ENCODE data around the gene VIPR2. TPM values are rescaled to one million over a fixed set of nuclear protein-coding genes. Genes with fewer than 3 reads are reported as not detected.

Gene VIPR2
- total and polyA plus RNA-seq, 10 donors = 0.41 to 1.4 (median 0.64) TPM

GRCh38 chr7:159117366-159118196, 27.1 kb downstream of the VIPR2 start:
- WGBS, 5 donors = 61 to 66% (median 62%) methylated on average over 17 of the region's 17 CpGs
- Histone ChIP-seq H3K27me3 (replicated peaks in 1 of 7) (peaks cover 0 to 72% (median 11%) of the 10 kb centered on the region in 7 donors), H3K4me3 (no peak overlapping the region), H3K9me3 (peaks cover 0 to 5% (median 0%) of the 10 kb centered on the region in 8 donors), H3K36me3 (no peaks in the 10 kb centered on the region), H3K4me1 (peaks cover 0 to 6% (median 1%) of the 10 kb centered on the region in 6 donors), H3K27ac (no peak overlapping the region)
- TF ChIP-seq POLR2AphosphoS5 (IDR thresholded peaks at IDR 0.05) = no peak
- TF ChIP-seq POLR2A (IDR thresholded peaks at IDR 0.05) = no peak
- TF ChIP-seq, protein P1, sequence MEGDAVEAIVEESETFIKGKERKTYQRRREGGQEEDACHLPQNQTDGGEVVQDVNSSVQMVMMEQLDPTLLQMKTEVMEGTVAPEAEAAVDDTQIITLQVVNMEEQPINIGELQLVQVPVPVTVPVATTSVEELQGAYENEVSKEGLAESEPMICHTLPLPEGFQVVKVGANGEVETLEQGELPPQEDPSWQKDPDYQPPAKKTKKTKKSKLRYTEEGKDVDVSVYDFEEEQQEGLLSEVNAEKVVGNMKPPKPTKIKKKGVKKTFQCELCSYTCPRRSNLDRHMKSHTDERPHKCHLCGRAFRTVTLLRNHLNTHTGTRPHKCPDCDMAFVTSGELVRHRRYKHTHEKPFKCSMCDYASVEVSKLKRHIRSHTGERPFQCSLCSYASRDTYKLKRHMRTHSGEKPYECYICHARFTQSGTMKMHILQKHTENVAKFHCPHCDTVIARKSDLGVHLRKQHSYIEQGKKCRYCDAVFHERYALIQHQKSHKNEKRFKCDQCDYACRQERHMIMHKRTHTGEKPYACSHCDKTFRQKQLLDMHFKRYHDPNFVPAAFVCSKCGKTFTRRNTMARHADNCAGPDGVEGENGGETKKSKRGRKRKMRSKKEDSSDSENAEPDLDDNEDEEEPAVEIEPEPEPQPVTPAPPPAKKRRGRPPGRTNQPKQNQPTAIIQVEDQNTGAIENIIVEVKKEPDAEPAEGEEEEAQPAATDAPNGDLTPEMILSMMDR (IDR thresholded peaks at IDR 0.05 in 8 of 11, conservative IDR thresholded peaks at IDR 0.05 in 3 of 11) = no peak
- intact Hi-C loops (cut with DNase I; ENCODE audit: low total_unique reads) = no loop called here
- peak; percentile 57 for DNase-seq

GRCh38 chr7:159116581-159117339, 27.9 kb downstream of the VIPR2 start:
- Histone ChIP-seq H3K4me1 (peaks cover 0 to 6% (median 1%) of the 10 kb centered on the region in 6 donors), H3K4me3 (no peak overlapping the region), H3K27me3 (replicated peaks in 1 of 7) (peaks cover 0 to 73% (median 15%) of the 10 kb centered on the region in 7 donors), H3K36me3 (no peaks in the 10 kb centered on the region), H3K27ac (no peak overlapping the region), H3K9me3 (peaks cover 0 to 5% (median 0%) of the 10 kb centered on the region in 8 donors)
- intact Hi-C loops (cut with DNase I; ENCODE audit: low total_unique reads) = no loop called here
- TF ChIP-seq, protein P1 (IDR thresholded peaks at IDR 0.05 in 8 of 11, conservative IDR thresholded peaks at IDR 0.05 in 3 of 11) = no peak
- no peak for TF ChIP-seq POLR2A (IDR thresholded peaks at IDR 0.05)
- WGBS, 5 donors = 70 to 82% (median 73%) methylated on average over 16 of the region's 16 CpGs
- DNase-seq = no peak

GRCh38 chr7:159115601-159116501, 28.8 kb downstream of the VIPR2 start:
- Histone ChIP-seq H3K27ac (no peak overlapping the region), H3K4me1 (peaks cover 0 to 6% (median 1%) of the 10 kb centered on the region in 6 donors), H3K4me3 (no peak overlapping the region), H3K36me3 (no peaks in the 10 kb centered on the region), H3K27me3 (replicated peaks in 1 of 7) (peaks cover 0 to 77% (median 15%) of the 10 kb centered on the region in 7 donors), H3K9me3 (no peaks in the 10 kb centered on the region)
- DNase-seq = peak; percentile 57
- intact Hi-C loops (cut with DNase I; ENCODE audit: low total_unique reads) = no loop called here
- TF ChIP-seq, protein P1 (IDR thresholded peaks at IDR 0.05 in 8 of 11, conservative IDR thresholded peaks at IDR 0.05 in 3 of 11) = no peak
- TF ChIP-seq POLR2AphosphoS5 (IDR thresholded peaks at IDR 0.05) (no peak), POLR2A (IDR thresholded peaks at IDR 0.05) (no peak)
- 49 to 70% (median 60%) methylated on average over 19 of the region's 19 CpGs for WGBS, 5 donors
